ENCODE measurements around the gene LYZL2. TPM values are rescaled to one million over a fixed set of nuclear protein-coding genes. Genes with fewer than 3 reads are reported as not detected.
A peak's percentile ranks its signal among the peaks of the same experiment; 100 is the strongest.
"Not testable (repeated sequence)": the region's sequence is repeated elsewhere in the genome, so short reads cannot be mapped to it uniquely, and the experiment has no call there.

LYZL2 gene
- total RNA-seq, 1 donor from 2014 or later, result not detected

DNA sequence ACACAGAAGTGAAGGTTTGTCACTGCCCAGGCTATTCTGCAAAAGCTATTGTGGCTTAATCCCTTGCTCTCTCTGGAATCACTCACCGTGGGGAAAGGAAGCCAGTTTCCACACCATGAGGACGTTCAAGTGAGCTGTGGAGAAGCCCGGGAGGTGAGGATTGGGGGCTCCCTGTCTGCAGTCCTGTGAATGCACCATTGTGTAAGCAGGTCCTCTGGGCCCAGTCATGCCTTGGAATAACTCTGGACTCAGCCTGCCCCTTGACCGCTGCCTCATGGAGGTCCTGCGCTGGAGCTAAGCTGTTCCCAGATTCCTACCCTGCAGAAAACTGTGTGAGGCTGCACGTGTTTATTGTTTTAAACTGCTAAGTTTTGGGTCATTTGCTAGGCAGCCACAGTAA, 33.5 kb downstream of the LYZL2 start:
- ATAC-seq, result no peak
- no peak for DNase-seq (ENCODE audit: low spot score)

DNA sequence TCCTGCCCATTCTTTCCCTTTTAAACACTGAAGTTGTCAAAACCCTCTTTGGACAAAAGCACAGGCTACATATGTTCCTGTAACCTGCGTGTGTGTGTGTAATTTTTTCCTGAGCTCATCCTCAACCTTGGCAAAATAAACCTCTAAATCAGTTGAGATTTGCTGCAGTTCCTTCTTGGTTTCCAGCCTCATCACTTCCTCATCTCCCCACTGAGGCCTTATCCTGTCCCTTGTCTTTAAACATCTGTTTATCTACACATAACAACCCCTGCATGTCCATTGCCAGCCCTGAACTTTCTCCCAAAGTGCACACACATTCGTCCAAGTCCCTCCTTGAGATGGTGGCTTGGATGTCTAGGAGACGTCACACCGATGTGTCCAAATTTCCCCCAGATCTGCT, 35.5 kb downstream of the LYZL2 start:
- DNase-seq (ENCODE audit: low spot score) (no peak), ATAC-seq (no peak)

DNA sequence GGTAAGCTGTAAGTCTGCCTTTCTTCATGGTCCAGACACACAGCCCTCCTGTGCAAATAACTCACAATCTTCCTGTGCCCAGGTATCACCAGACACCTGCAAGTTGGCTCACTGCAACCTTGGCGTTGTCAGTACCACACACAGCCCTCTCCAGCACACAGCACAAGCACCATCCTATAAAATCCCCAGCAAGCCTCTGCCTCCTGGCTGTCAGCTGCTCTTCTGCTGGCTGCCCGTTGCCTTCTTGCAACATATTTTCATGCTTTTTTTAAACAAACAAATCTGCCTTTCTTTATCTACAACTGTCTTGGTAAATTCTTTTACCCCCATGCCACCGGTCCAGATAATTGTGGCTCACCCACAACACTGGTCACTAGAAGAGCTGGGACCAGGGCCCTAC, 36.8 kb downstream of the LYZL2 start:
- DNase-seq (ENCODE audit: low spot score), result not testable (repeated sequence)
- peak; percentile 19 for ATAC-seq

GRCh38 chr10:30591249-30591670, 38.3 kb downstream of the LYZL2 start:
- peak; percentile 87 for ATAC-seq

GRCh38 chr10:30589441-30589840, 40.1 kb downstream of the LYZL2 start:
- ATAC-seq (no peak), DNase-seq (ENCODE audit: low spot score) (no peak)

More at GRCh38 chr10:30591249-30591670, 38.3 kb downstream of the LYZL2 start:
- DNase-seq (ENCODE audit: low spot score), result peak; percentile 53

GRCh38 chr10:30587522-30588031, 42.0 kb downstream of the LYZL2 start:
- ATAC-seq (peak; percentile 59), DNase-seq (ENCODE audit: low spot score) (peak; percentile 56)

DNA sequence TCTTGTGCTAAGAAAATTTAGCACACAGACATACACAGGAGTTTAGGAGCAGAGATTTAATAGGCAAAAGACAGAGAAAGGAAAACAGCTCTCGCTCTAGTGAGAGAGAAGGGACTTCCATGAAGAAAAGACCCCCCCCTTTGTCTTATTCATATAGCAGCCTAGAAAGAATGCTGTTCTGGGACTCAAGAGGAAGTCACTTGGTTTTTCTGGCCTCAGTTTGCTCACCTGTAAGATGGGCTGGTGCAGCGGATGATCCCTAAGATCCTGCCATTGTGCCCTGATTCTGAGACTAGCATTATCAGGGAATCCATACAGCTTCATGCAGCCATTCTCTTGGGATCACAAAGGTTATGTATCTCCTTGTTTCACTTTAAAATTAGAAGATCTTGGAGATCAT, 42.7 kb downstream of the LYZL2 start:
- ATAC-seq, result no peak

GRCh38 chr10:30583778-30584415, 45.7 kb downstream of the LYZL2 start:
- ATAC-seq (peak; percentile 94), DNase-seq (ENCODE audit: low spot score) (peak; percentile 79)

More for the DNA sequence above, 42.7 kb downstream of the LYZL2 start:
- DNase-seq (ENCODE audit: low spot score), result no peak

DNA sequence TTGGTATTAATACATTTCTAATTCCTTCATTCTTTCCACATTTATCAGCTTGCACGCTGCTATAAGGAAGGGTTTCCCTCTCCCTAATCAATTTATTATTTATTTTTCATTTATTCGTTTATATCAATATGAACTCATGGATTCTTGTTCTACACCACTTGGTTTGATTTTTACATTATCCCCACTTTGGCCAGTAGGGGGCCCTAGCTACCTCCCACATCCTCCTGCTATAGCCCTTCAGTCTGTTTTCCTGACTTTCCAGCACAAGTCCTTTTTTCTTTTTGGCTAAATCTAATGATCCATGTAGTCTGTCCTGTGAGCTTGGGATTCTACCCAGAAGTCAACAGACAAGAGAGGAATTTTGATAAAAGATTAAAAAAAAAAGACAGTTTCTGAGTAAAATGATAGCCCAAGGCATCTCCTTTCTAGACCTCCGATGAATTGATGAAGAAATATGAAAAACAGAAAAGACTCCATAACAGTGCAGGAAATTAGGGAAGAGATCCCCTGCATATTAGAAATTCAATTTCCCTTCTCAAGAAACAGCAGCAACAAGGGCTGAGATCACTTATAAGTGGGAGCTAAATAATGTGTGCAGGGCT, 47.7 kb downstream of the LYZL2 start:
- DNase-seq (ENCODE audit: low spot score), result no peak
- ATAC-seq, result peak; percentile 69

DNA sequence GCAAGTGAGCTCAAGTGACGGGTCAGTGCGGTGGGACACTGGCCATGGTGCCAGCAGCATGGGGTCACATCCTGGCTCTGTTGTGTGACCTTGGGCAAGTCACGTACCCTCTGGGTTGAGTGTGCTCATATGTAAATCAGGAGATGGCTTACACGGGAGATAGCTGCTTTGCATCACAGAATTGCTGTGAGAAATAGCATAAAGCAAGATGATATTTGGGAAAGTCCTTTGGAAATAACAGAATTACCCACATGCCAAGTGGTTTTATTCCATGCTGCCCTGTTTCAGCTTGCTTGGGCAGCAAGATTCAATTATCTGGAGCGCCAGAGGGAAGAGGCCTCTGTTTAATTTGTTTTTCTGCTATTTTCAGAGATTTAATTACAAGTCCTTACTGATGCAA, 48.9 kb downstream of the LYZL2 start:
- ATAC-seq, result no peak
- DNase-seq (ENCODE audit: low spot score), result no peak

GRCh38 chr10:30580241-30580640, 49.3 kb downstream of the LYZL2 start:
- ATAC-seq, result no peak
- DNase-seq (ENCODE audit: low spot score), result no peak

- no peak for ATAC-seq
- no peak for DNase-seq (ENCODE audit: low spot score)
These were observed 50.0 kb downstream of the LYZL2 start for GRCh38 chr10:30579574-30579973.

DNA sequence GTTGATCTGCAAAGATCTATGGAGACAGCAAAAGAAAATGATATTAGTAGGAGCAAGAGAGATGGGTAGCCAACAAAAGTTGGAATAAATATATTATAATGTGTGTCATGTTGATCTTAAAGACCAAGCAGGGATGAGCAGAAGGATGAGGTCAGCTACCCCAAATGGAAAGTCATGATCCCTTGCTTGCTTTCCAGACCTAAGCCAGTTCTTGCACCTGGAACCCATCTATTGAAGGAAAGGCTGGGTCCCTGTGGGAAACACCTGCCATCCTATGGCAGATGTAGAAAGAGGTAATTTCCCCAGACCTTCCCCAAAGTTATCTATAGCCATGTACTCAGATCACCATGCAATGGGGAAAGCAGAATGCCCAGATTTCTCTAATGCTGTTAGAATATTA, 52.5 kb downstream of the LYZL2 start:
- no peak for DNase-seq (ENCODE audit: low spot score)
- no peak for ATAC-seq

GRCh38 chr10:30576641-30577040, 52.9 kb downstream of the LYZL2 start:
- no peak for ATAC-seq
- no peak for DNase-seq (ENCODE audit: low spot score)

DNA sequence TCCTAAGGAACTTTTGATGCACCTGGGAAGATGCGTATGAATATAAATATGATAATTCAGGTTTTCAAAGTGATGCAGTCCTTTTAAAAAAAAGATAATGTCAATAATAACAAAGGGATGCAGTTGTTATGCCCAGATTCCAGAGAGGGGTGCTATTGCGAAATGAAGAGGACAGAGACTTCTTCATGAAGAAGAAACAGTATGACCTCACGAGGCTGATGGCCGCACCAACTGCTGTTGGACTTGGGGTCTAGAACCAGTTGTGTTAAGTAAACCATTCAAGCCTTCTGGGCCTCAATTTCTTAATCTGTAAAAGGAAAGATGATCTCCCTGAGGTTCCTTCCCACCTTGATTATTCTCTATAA, 55.1 kb downstream of the LYZL2 start:
- DNase-seq (ENCODE audit: low spot score), result no peak
- ATAC-seq, result no peak

DNA sequence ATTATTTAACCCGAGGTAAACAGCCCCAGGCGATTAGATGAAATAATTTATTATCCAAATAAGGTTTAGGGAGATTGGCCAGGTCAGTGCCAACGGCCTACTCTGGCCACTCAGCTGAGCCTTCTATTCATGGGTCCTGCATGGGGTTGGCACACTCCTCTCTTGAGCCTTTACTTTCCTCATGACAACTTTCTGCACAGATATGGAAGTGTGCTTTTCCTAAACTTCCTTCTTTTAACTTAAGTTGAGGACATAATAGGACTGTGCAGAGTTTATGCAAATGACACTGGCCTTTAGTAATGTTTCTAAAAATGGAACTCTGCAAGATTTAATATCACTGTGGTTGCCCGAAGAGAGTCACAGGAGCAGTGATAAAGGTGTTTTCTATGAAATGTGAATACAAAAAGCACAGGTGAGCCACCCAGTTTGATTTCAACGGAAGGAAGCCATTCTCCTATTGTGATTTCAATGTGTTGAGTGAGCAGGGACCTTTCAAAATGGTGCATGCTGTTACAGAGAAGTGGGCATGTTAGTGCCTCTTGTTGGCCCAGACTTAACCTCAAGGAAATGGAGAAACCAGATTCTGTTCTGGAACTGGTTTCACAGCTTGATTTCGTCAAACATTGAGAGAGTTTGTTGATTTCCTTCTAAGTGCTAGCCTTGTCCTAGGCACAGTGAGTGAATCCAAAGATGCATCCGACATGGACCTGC, 55.7 kb downstream of the LYZL2 start:
- no peak for ATAC-seq
- DNase-seq (ENCODE audit: low spot score), result no peak

- DNase-seq (ENCODE audit: low spot score) (no peak), ATAC-seq (no peak)
These were observed 64.1 kb downstream of the LYZL2 start for GRCh38 chr10:30565449-30565848.

DNA sequence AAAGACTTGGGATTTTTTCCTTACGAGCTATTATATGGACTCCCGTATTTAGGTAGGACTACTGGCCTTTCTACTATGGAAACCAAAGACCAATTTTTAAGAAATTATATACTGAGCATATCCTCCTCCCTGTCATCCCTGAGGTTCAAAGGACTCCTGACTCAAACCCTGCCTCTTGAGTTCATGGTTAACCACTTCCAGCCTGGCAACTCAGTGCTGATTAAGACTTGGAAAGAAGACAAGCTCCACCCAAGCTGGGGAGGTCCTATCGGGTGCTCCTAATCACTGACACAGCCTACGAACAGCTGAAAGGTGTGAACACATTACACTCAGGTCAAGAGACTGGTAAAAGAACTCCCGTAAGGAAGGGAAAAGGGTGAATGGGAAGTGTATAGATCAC, 66.8 kb downstream of the LYZL2 start:
- DNase-seq (ENCODE audit: low spot score), result no peak

More for the DNA sequence above, 66.8 kb downstream of the LYZL2 start:
- ATAC-seq, result no peak
